ENCODE data around the gene MYBBP1A. TPM values are rescaled to one million over a fixed set of nuclear protein-coding genes. Genes with fewer than 3 reads are reported as not detected.

The MYBBP1A gene
- total RNA-seq, 2 donors from 2014 or later, result 21.4 to 58.7 TPM

- Histone ChIP-seq H3K4me3 (no peak overlapping the region), H3K27me3 (no peaks in the 10 kb centered on the region), H3K9ac (ENCODE audit: low read depth in 2 of 2, low read length in 2 of 2) (no peak overlapping the region), H3K9me3 (no peaks in the 10 kb centered on the region), H3K36me3 (no peaks in the 10 kb centered on the region), H3K4me1 (peaks cover 5% of the 10 kb centered on the region), H3K27ac (no peak overlapping the region)
- intact Hi-C loops (cut with DNase I), result no loop called here
- TF ChIP-seq CTCF (IDR thresholded peaks at IDR 0.05), result no peak
- no peak for DNase-seq
Observed at GRCh38 chr17:4530799-4531730, 24.1 kb downstream of the MYBBP1A start.

DNA sequence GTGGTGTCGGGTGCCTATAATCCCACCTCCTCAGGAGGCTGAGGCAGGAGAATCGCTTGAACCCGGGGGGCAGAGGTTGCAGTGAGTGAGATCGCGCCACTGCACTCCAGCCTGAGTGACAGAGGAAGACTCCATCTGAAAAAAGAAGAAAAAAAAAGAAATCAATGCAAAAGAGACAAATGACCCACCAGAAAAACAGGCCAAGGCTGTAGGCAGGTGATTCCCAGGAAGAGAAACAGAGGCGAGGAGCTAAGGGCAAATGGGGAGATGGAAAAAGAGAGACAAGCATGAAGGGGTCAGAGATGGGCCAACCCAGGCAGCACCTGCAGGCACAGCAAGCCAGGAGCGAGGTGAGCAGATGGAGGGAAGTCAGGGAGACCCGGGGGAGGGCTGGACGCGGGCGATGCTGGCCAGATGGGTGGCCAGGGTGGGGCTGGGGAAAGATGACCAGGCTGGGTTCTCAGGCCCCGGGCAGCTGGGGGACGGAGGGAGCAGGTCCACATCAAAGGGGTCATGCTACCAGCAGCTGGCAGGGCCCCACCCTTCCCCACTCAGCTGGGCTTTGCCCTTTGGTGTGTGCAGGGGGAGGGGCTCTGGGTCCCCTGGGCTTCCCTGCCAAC lies 25.5 kb downstream of the MYBBP1A start:
- H3K36me3 ChIP-seq, result no peaks in the 10 kb centered on the region
- H3K27ac ChIP-seq, result no peak overlapping the region
- intact Hi-C loops (cut with DNase I), result no loop called here
- no peak overlapping the region for H3K4me3 ChIP-seq
- H3K4me1 ChIP-seq, result peaks cover 5% of the 10 kb centered on the region
- no peak for DNase-seq
- H3K9ac ChIP-seq (ENCODE audit: low read depth in 2 of 2, low read length in 2 of 2), result no peak overlapping the region
- TF ChIP-seq CTCF (IDR thresholded peaks at IDR 0.05), result no peak
- H3K27me3 ChIP-seq, result no peaks in the 10 kb centered on the region
- H3K9me3 ChIP-seq, result no peaks in the 10 kb centered on the region

- no peak for DNase-seq
- no peak for TF ChIP-seq CTCF (IDR thresholded peaks at IDR 0.05)
- no peak overlapping the region for H3K27ac ChIP-seq
- no peak overlapping the region for H3K4me3 ChIP-seq
- H3K4me1 ChIP-seq, result no peaks in the 10 kb centered on the region
- no peak overlapping the region for H3K9ac ChIP-seq (ENCODE audit: low read depth in 2 of 2, low read length in 2 of 2)
- H3K36me3 ChIP-seq, result no peaks in the 10 kb centered on the region
- intact Hi-C loops (cut with DNase I), result no loop called here
- H3K9me3 ChIP-seq, result no peaks in the 10 kb centered on the region
- no peaks in the 10 kb centered on the region for H3K27me3 ChIP-seq
Observed at GRCh38 chr17:4527566-4528125, 27.5 kb downstream of the MYBBP1A start.

- H3K27ac ChIP-seq, result no peak overlapping the region
- no peaks in the 10 kb centered on the region for H3K36me3 ChIP-seq
- no peak overlapping the region for H3K9ac ChIP-seq (ENCODE audit: low read depth in 2 of 2, low read length in 2 of 2)
- intact Hi-C loops (cut with DNase I), result no loop called here
- no peaks in the 10 kb centered on the region for H3K9me3 ChIP-seq
- H3K4me1 ChIP-seq, result no peaks in the 10 kb centered on the region
- no peaks in the 10 kb centered on the region for H3K27me3 ChIP-seq
- DNase-seq, result no peak
- TF ChIP-seq CTCF (IDR thresholded peaks at IDR 0.05), result no peak
- H3K4me3 ChIP-seq, result no peak overlapping the region
Observed at GRCh38 chr17:4527134-4527533, 28.1 kb downstream of the MYBBP1A start.

DNA sequence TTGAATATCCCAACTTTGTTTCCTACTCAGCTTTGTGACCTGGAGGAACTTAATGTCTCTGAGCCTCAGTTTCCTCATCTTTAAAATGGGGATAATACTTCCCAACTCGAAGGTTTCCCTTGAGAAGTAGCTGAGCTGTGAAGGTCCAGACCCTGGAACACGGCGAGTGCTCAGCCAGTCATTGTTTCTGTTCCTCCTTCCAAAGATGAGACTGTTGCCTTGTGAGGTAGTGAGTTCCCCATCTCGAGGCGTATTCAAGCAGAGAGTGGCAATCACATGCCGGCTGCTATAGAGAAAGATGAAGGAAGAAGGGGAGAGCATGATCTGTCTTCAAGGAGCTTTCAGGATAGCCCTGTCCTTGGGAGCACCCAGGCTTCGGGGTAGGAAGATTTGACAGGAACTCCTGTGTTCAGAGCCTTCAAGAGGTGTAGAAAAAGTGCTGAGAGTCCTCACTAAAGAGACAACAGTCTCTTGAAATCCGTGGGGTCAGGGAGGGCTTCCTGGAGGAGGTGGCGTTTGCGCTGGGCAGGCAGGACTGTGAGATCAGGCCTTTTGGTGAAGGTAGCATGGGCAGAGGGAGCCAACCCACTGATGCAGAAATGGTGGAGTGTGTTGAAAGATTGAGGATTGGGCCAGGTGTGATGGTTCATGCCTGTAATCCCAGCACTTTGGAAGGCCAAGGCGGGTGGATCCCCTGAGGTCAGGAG lies 29.3 kb downstream of the MYBBP1A start:
- Histone ChIP-seq H3K27ac (no peak overlapping the region), H3K9ac (ENCODE audit: low read depth in 2 of 2, low read length in 2 of 2) (no peak overlapping the region), H3K36me3 (no peaks in the 10 kb centered on the region), H3K4me1 (no peaks in the 10 kb centered on the region), H3K4me3 (no peak overlapping the region), H3K27me3 (no peaks in the 10 kb centered on the region), H3K9me3 (no peaks in the 10 kb centered on the region)
- intact Hi-C loops (cut with DNase I), result no loop called here
- no peak for TF ChIP-seq CTCF (IDR thresholded peaks at IDR 0.05)
- no peak for DNase-seq

All from colonic mucosa (tissue), 4 donors.